Ishikawa (cell line): ENCODE results near the gene PLIN3.

Source experiments
- CEBPB ChIP-seq: IDR thresholded peaks from 2 replicates; pipeline ENCODE4 v1.6.1; 2012
- CREB1 ChIP-seq: IDR thresholded peaks from 2 replicates; pipeline ENCODE4 v1.6.1; 2012; ENCODE audit warnings: low read depth
- EGR1 ChIP-seq: IDR thresholded peaks from 2 replicates; pipeline ENCODE4 v1.6.1; 2012
- EP300 ChIP-seq: IDR thresholded peaks from 2 replicates; pipeline ENCODE4 v1.6.1; 2012; ENCODE audit warnings: borderline replicate concordance
- FOXM1 ChIP-seq: IDR thresholded peaks from 2 replicates; pipeline ENCODE4 v1.6.1; 2012; ENCODE audit warnings: low read depth, borderline replicate concordance
- NFIC ChIP-seq: IDR thresholded peaks from 2 replicates; pipeline ENCODE4 v1.6.1; 2012
- RAD21 ChIP-seq: IDR thresholded peaks from 2 replicates; pipeline ENCODE4 v1.6.1; 2012; ENCODE audit warnings: low read depth
- TAF1 ChIP-seq: IDR thresholded peaks from 2 replicates; pipeline ENCODE4 v1.6.1; 2012; ENCODE audit warnings: low read depth, mild to moderate bottlenecking
- TCF12 ChIP-seq: IDR thresholded peaks from 2 replicates; pipeline ENCODE4 v1.6.1; 2012; ENCODE audit warnings: low read depth
- TEAD4 ChIP-seq: IDR thresholded peaks from 2 replicates; pipeline ENCODE4 v1.6.1; 2012
- YY1 ChIP-seq: IDR thresholded peaks from 2 replicates; pipeline ENCODE4 v1.6.1; 2012; ENCODE audit warnings: low read depth
- ZBTB7A ChIP-seq: IDR thresholded peaks from 2 replicates; pipeline ENCODE4 v1.6.1; 2012; ENCODE audit warnings: low read depth
- TF ChIP-seq, protein P1 (sequence below): IDR thresholded peaks from 2 replicates; pipeline ENCODE4 v1.6.1; 2012
- TF ChIP-seq, protein P2 (sequence below): IDR thresholded peaks from 2 replicates; pipeline ENCODE4 v1.6.1; 2012
- TF ChIP-seq, protein P3 (sequence below): IDR thresholded peaks from 2 replicates; pipeline ENCODE4 v1.6.1; 2012; ENCODE audit warnings: low read depth, mild to moderate bottlenecking

Gene PLIN3

DNA sequence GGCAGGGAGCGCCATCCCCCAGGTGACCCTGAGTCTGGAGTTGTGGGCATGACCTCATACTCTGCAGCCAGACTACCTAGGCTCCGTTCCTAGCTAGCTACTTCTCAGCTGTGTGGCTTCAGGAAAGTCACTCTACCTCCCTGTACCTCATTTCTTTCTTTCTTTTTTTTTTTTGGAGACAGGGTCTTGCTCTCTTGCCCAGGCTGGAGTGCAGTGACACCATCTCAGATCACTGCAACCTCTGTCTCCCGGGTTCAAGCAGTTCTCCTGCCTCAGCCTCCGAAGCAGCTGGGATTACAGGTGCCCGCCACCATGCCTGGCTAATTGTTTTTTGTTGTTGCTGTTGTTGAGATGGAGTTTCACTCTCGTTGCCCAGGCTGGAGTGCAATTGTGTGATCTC, 15.0 kb downstream of the PLIN3 start:
- TF ChIP-seq YY1 (no peak), FOXM1 (no peak), TCF12 (no peak), TEAD4 (no peak), EP300 (no peak), RAD21 (no peak), CEBPB (no peak), ZBTB7A (no peak), NFIC (no peak), TAF1 (no peak), EGR1 (no peak), CREB1 (no peak)
- TF ChIP-seq, protein P1, sequence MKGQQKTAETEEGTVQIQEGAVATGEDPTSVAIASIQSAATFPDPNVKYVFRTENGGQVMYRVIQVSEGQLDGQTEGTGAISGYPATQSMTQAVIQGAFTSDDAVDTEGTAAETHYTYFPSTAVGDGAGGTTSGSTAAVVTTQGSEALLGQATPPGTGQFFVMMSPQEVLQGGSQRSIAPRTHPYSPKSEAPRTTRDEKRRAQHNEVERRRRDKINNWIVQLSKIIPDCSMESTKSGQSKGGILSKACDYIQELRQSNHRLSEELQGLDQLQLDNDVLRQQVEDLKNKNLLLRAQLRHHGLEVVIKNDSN: no peak
- TF ChIP-seq, protein P2, sequence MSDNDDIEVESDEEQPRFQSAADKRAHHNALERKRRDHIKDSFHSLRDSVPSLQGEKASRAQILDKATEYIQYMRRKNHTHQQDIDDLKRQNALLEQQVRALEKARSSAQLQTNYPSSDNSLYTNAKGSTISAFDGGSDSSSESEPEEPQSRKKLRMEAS: no peak
- TF ChIP-seq, protein P3, sequence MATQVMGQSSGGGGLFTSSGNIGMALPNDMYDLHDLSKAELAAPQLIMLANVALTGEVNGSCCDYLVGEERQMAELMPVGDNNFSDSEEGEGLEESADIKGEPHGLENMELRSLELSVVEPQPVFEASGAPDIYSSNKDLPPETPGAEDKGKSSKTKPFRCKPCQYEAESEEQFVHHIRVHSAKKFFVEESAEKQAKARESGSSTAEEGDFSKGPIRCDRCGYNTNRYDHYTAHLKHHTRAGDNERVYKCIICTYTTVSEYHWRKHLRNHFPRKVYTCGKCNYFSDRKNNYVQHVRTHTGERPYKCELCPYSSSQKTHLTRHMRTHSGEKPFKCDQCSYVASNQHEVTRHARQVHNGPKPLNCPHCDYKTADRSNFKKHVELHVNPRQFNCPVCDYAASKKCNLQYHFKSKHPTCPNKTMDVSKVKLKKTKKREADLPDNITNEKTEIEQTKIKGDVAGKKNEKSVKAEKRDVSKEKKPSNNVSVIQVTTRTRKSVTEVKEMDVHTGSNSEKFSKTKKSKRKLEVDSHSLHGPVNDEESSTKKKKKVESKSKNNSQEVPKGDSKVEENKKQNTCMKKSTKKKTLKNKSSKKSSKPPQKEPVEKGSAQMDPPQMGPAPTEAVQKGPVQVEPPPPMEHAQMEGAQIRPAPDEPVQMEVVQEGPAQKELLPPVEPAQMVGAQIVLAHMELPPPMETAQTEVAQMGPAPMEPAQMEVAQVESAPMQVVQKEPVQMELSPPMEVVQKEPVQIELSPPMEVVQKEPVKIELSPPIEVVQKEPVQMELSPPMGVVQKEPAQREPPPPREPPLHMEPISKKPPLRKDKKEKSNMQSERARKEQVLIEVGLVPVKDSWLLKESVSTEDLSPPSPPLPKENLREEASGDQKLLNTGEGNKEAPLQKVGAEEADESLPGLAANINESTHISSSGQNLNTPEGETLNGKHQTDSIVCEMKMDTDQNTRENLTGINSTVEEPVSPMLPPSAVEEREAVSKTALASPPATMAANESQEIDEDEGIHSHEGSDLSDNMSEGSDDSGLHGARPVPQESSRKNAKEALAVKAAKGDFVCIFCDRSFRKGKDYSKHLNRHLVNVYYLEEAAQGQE: no peak

DNA sequence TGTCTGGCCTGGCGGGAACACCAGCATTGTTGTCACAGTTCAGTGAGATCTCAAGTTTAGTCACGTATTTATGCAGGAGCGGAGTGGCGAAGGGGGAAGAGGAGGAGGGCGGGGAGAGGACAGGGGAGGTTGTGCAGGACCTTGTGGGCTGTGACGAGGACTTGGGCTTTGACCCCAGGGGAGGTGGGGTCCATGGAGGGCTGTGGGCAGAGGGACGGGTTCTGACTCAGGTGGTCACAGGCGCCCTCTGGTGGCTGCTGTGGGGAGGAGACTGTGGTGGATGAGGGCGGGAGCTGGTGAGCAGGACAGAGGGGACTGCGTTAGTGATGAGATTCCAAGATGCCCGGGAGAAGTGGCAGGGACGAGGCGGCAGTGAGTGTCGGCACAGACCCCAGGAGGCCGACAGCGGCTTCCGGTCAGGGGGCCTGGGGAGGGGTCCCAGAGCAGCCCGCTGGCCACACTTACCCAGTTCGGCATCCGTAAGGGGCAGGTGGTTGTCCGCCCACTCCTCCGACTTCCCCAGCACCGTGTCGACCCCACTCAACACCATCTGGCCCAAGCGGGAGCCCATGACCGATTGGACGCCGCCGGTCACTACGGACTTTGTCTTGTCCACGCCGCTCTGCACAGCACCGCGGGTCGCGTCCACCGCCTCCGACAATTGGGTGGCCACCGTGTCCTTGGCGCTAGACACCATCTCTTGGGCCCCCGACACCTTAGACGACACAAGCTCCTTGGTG, 15.7 kb downstream of the PLIN3 start:
- 0 out of 2 replicates have a peak, but pooled peaks have one; percentile 40 for TF ChIP-seq ZBTB7A
- no peak for TF ChIP-seq FOXM1
- peak; percentile 64 for TF ChIP-seq RAD21
- no peak for TF ChIP-seq EGR1

DNA sequence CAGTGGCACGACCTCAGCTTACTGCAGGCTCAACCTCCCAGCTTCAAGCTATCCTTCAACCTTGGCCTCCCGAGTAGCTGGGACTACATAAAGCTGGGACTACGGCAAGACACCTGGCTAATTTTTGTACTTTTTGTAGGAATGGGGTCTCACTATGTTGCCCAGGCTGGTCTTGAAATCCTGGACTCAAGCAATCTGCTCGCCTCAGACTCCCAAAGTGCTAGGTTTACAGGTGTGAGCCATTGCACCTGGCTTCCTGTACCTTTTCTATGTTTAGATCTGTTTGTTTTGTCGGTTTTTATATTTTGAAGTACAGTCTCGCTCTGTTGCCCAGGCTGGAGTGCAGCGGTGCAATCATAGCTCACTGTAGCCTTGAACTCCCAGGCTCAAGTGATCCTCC, 18.4 kb downstream of the PLIN3 start:
- TF ChIP-seq, protein P3: no peak
- no peak for TF ChIP-seq RAD21
- TF ChIP-seq NFIC: no peak
- no peak for TF ChIP-seq CEBPB
- no peak for TF ChIP-seq ZBTB7A
- TF ChIP-seq, protein P2: no peak

- no peak for TF ChIP-seq NFIC
These were observed 20.1 kb downstream of the PLIN3 start for GRCh38 chr19:4847190-4847973.

DNA sequence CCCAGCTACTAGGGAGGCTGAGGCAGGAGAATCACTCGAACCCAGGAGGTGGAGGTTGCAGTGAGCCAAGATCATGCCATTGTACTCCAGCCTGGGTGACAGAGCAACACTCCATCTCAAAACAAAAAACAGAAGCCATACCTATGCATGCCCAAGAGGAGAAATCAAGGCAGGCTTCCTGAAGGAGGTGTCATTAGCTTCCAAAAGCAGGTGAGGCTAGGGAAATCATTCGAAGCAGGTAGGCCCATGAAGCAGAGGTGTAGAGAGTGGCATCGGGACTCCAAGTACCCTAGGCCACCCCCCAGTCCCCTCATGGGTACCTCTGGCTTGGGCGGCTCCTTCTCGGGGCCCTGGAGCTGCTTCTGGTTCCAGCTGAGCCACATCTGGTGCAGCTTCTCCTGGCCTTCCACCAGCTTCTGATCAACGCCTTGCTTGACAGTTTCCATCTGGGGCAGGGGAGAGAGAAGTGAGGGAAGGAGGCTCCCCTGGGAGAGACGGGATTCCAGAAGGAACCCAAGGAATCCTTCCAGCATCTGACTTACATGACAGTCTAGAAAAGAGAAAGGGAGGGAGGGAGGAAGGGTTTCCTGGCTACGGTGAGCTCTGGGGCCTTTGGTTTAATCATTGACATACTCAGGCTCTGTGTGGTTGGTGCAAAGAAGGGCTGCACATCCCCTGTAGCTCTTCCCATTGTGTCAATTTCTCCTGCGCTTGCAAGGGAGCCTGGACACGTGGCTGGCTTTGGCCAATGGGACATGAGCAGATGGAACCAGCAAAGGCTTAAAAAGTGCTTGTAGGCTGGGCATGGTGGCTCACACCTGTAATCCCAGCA, 22.9 kb downstream of the PLIN3 start:
- TF ChIP-seq RAD21 (no peak), EGR1 (no peak), YY1 (no peak), TAF1 (no peak), CEBPB (no peak), CREB1 (no peak), EP300 (no peak), TEAD4 (no peak), NFIC (no peak)
- TF ChIP-seq, protein P2: no peak

DNA sequence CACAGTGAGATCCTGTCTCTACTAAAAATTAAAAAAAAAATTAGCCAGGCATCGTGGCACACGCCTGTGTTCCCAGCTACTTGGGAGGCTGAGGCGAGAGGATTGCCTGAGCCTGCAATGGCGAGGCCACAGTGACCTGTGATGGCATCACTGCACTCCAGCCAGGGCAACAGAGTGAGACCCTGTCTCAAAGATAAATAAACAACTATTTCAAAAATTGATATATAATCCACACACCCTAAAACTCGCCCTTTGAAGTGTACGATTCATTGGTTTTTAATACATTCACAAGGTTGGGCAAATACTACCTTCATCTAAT, 23.9 kb downstream of the PLIN3 start:
- TF ChIP-seq YY1: no peak
- TF ChIP-seq, protein P3: no peak
- TF ChIP-seq FOXM1: no peak
- TF ChIP-seq, protein P1: no peak
- no peak for TF ChIP-seq EGR1
- no peak for TF ChIP-seq CREB1
- TF ChIP-seq NFIC: no peak
- TF ChIP-seq TAF1: no peak
- TF ChIP-seq, protein P2: no peak
